Right cardiac atrium (tissue), 5 donors: Measurements from ENCODE around the gene TMEM178B. TPM values are rescaled to one million over a fixed set of nuclear protein-coding genes. Genes with fewer than 3 reads are reported as not detected.

Source experiments
- ATAC-seq, 2 donors: fragments of 200-7000 bp; cut with Tn5 transposase; one replicate each; pipeline versions ENCODE4 v1.8.0 to v1.9.1; 2020; ENCODE audit warnings: moderate library complexity in 2 of 2, mild to moderate bottlenecking in 1 of 2
- DNase-seq, 3 donors: peaks; one replicate each; pipeline ENCODE4 v3.0.0-alpha.2; 2020
- H3K27ac ChIP-seq: one replicate; pipeline ENCODE4 v1.5.1; 2013; ENCODE audit warnings: mild to moderate bottlenecking, low read length, control low read depth, moderate library complexity
- H3K27me3 ChIP-seq: one replicate; pipeline ENCODE4 v1.6.1; 2013; ENCODE audit not compliant: control insufficient read depth, insufficient read depth
- H3K4me1 ChIP-seq: one replicate; pipeline ENCODE4 v1.6.1; 2013; ENCODE audit warnings: low read length; ENCODE audit not compliant: control insufficient read depth, insufficient read depth
- H3K4me3 ChIP-seq: one replicate; pipeline ENCODE4 v1.5.1; 2013; ENCODE audit warnings: low read length, control low read depth
- H3K9me3 ChIP-seq: one replicate; pipeline ENCODE4 v1.6.1; 2013; ENCODE audit warnings: low read length; ENCODE audit not compliant: control insufficient read depth
- whole genome bisulfite sequencing: extraction: QIAGEN DNeasy Blood & Tissue Kit; methylation state at CpG from one replicate; pipeline ENCODE4 v1.1.7; 2013; 5-methylcytosine and 5-hydroxymethylcytosine counted together
- intact Hi-C, 4 donors: fragments of 100-400 bp; cut with DNase I; formaldehyde crosslinking; loops; one replicate each; pipeline versions ENCODE4 v1.11.0 to v1.14.0; 2022 to 2023
- polyA plus RNA-seq: library from polyadenylated mRNA; stranded (reverse); fragments of 200-250 nt; gene quantifications from one replicate; pipeline ENCODE4 v1.2.3, GENCODE V29; 2013
- total RNA-seq, 4 donors: library from RNA; stranded (reverse); fragmentation: NEBNext Ultra II Directional; extraction: Animal tissue kit (Norgen Biotek cat#: 25700); gene quantifications; one replicate each; pipeline ENCODE4 v1.2.1, GENCODE V29; 2021
- donor health status: healthy with polysubstance abuse.
- donor health status: DM: no; HTN: yes; CAD: no.
- donor health status: DM: no; HTN: no; CAD: no.
- donor health status: DM: no; HTN: yes; CAD: no; lungs with severe emphysema.
- donor health status: DM: yes; HTN: yes; CAD: no.

TMEM178B gene
- total and polyA plus RNA-seq, 5 donors = 13.3 to 49.6 (median 35.0) TPM

DNA sequence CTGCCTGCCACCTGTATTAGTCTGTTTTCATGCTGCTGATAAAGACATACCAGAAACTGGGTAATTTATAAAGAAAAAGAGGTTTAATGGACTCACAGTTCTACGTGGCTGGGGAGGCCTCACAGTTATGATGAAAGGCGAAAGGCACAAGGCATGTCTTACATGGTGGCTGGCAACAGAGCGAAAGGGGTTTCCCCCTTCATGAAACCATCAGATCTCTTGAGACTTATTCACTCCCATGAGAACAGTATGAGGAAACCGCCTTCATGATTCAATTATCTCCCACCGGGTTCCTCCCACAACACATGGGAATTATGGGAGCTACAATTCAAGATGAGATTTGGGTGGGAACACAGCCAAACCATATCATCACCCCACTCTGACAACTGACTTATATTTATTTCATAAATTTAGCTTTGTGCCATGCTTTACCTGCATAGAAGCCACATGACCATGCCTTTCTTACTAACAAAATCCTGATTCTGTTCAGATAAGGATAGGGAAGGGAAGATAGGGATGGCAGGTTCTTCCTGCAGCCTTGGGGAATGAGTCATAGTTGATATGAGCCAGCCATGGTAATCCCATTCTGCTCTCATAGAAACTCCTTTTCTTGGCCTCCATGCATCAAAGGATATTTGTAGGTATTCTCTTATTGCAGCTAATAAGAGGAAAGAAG is 286.0 kb downstream of the TMEM178B start:
- no peaks in the 10 kb centered on the region for H3K27me3 ChIP-seq
- H3K4me3 ChIP-seq = no peak overlapping the region
- no peak overlapping the region for H3K27ac ChIP-seq
- intact Hi-C loops = no loop called here
- H3K4me1 ChIP-seq = peaks cover 10% of the 10 kb centered on the region
- WGBS = 68% methylated on average over 5 of the region's 5 CpGs
- ATAC-seq = no peak
- DNase-seq = no peak
- H3K9me3 ChIP-seq = no peaks in the 10 kb centered on the region

- ATAC-seq (no peak), DNase-seq (no peak)
- H3K27ac ChIP-seq = no peak overlapping the region
- intact Hi-C loops = no loop called here
- 66% methylated on average over 3 of the region's 3 CpGs for WGBS
- peaks cover 5% of the 10 kb centered on the region for H3K4me1 ChIP-seq
- H3K27me3 ChIP-seq = no peaks in the 10 kb centered on the region
- no peaks in the 10 kb centered on the region for H3K9me3 ChIP-seq
- no peak overlapping the region for H3K4me3 ChIP-seq
Measured at GRCh38 chr7:141360416-141360760, 286.5 kb downstream of the TMEM178B start.

DNA sequence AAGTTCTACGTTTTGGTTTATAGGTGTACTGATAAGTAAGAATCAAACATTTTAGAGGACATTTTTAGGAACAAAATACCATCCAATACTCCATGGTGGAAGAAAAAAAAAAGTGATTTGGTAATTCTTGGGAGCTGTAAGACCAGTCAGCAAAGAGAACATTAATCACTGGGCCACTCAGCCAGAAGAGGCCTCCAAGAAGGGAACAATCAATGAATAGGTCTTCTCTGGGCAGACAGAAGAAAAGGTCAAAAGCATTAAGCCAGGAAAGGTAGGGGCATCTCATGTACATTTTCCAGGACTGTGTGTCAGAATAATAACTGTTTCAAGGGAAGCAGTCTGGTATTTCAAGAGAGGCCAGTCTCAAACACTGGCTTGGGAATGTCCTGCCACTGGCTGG is 286.9 kb downstream of the TMEM178B start:
- Histone ChIP-seq H3K4me1 (peaks cover 6% of the 10 kb centered on the region), H3K27me3 (no peaks in the 10 kb centered on the region), H3K4me3 (no peak overlapping the region), H3K27ac (peak overlapping the region; percentile 68), H3K9me3 (no peaks in the 10 kb centered on the region)
- DNase-seq (no peak), ATAC-seq (no peak)
- intact Hi-C loops = no loop called here
- 54% methylated on average over 1 of the region's 1 CpG for WGBS

- WGBS = 27% methylated on average over 2 of the region's 2 CpGs
- Histone ChIP-seq H3K4me3 (no peak overlapping the region), H3K9me3 (no peaks in the 10 kb centered on the region), H3K27ac (no peak overlapping the region), H3K4me1 (peaks cover 6% of the 10 kb centered on the region), H3K27me3 (no peaks in the 10 kb centered on the region)
- ATAC-seq (peak; percentile 70 to 73), DNase-seq (no peak)
- intact Hi-C loops = no loop called here
Measured at GRCh38 chr7:141361479-141361878, 287.6 kb downstream of the TMEM178B start.

DNA sequence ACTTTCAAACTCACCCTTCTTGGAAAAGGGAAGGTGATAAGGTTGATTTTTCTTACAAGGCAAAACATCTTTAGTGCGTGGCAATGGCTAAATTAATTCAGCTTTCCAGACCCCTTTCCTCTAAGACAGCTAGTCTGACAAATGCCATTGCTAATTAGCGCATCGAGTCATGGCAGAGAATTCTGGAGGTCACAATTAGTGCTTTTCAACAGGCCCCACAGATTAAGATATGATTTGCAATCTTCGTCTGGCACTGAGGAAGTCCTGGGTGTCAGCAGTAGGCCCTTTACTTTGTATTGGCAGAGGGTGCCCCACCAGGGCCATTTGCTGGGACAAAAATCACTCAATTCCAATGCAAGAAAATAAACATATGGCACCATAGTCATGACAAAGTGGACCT is 288.1 kb downstream of the TMEM178B start:
- intact Hi-C loops = no loop called here
- Histone ChIP-seq H3K4me1 (peaks cover 9% of the 10 kb centered on the region), H3K4me3 (no peak overlapping the region), H3K27me3 (no peaks in the 10 kb centered on the region), H3K27ac (peak overlapping the region; percentile 86), H3K9me3 (no peaks in the 10 kb centered on the region)
- DNase-seq = no peak
- WGBS = 61% methylated on average over 4 of the region's 4 CpGs
- no peak for ATAC-seq

GRCh38 chr7:141362580-141363435 is 288.9 kb downstream of the TMEM178B start:
- intact Hi-C loops = no loop called here

DNA sequence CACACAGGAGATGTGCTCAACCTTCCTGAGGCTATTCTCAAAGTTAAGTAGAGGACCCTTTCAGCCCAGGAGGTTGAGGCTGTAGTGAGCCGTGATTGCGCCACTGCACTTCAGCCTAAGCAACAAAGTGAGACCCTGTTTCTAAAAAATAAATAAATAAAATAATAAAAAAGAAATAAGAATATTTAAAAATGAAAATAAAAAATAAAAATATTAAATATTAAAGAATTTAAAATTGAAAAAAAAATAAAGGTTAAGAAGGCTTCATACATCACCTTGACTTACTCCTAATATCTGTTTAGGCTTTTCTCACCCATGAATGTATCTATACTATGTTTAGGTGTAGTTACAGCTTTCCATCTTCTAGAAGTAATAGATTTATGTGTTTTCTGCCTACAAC is 289.9 kb downstream of the TMEM178B start:
- 95% methylated on average over 2 of the region's 2 CpGs for WGBS
- peaks cover 13% of the 10 kb centered on the region for H3K4me1 ChIP-seq

More at GRCh38 chr7:141362580-141363435, 288.9 kb downstream of the TMEM178B start:
- ATAC-seq = peak; percentile 47 to 64
- Histone ChIP-seq H3K27ac (peak overlapping the region; percentile 100), H3K4me3 (no peak overlapping the region), H3K27me3 (no peaks in the 10 kb centered on the region), H3K4me1 (peaks cover 12% of the 10 kb centered on the region), H3K9me3 (no peaks in the 10 kb centered on the region)
- 48% methylated on average over 13 of the region's 13 CpGs for WGBS
- DNase-seq = no peak

DNA sequence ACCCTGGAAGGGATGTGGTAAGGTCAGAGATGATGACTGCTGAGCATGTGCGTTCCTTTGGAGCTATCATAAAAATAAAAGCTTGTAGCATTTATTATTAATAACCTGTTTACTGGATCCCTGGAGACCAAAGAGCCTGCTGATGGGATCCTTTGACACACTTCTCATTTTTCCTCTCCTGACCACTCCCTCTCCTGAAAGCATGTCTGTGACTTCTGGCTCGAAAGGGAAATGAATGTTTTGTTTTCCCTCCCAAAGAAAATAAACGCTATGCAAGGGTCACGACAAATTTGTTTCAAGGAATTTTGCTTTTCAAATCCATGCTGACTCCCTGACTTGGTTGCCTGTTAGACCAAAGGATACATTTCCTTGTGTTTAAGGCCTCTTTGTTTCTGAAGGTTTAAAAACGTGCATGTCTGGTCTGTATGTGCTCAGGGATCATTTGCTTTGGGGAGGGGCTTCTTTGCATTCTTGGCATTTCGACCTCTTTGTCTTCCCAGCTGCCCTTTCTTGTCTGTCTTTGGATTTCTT is 292.3 kb downstream of the TMEM178B start:
- Histone ChIP-seq H3K9me3 (no peaks in the 10 kb centered on the region), H3K27ac (peak overlapping the region; percentile 98), H3K27me3 (no peaks in the 10 kb centered on the region), H3K4me3 (no peak overlapping the region), H3K4me1 (peaks cover 13% of the 10 kb centered on the region)
- intact Hi-C loops = no loop called here
- ATAC-seq (peak; percentile 71), DNase-seq (no peak)
- WGBS = 10% methylated on average over 6 of the region's 6 CpGs

More for the DNA sequence above, 289.9 kb downstream of the TMEM178B start:
- H3K9me3 ChIP-seq = no peaks in the 10 kb centered on the region
- no peaks in the 10 kb centered on the region for H3K27me3 ChIP-seq
- intact Hi-C loops = no loop called here
- DNase-seq = no peak
- ATAC-seq = no peak
- no peak overlapping the region for H3K4me3 ChIP-seq
- peak overlapping the region; percentile 100 for H3K27ac ChIP-seq

DNA sequence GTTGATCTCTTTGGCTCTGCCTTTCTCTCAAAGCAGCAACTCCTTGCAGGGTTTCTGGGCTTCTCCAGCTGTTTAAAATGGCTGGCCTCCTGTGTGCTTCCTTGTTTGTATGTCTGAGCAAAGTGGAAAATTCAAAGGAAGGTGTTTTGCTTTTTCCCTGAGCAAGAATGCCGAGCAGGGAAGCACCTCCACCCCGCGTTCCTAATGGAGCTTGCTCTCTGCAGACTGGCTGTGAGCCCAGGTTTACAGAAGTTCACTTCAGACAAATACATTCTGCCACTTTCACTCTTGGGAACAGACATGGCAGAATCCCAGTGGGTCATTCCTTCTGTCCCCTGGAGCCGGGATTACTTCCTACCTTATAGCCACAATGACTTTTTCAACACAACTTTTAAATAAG is 295.6 kb downstream of the TMEM178B start:
- Histone ChIP-seq H3K27ac (peak overlapping the region; percentile 92), H3K27me3 (no peaks in the 10 kb centered on the region), H3K4me3 (no peak overlapping the region), H3K4me1 (peaks cover 9% of the 10 kb centered on the region), H3K9me3 (no peaks in the 10 kb centered on the region)
- intact Hi-C loops = no loop called here
- ATAC-seq = peak; percentile 52 to 65
- DNase-seq = peak; percentile 30 to 60 (median 57)
- 23% methylated on average over 4 of the region's 4 CpGs for WGBS

DNA sequence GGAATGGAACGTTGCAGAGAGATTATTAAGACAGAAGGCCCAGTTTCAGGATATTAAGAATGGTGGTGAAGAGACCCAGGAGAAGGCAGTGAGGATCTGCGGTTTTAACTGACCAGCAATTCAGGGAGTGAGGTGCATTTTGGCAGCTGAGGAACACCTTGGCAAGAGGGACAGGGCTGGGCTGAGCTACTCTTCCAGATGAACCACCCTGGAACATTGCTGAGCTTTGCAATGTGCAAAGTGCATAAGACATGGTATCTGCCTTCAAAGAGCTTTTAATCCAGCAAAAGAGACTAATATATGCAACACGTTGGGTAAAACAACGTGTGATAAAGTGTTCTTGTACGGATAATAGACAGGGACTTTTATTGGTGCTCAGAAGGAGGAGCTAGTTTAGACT is 296.3 kb downstream of the TMEM178B start:
- ATAC-seq (no peak), DNase-seq (no peak)
- H3K4me1 ChIP-seq = peaks cover 9% of the 10 kb centered on the region
- H3K4me3 ChIP-seq = no peak overlapping the region
- intact Hi-C loops = no loop called here
- WGBS = 70% methylated on average over 5 of the region's 5 CpGs
- peak overlapping the region; percentile 94 for H3K27ac ChIP-seq
- H3K27me3 ChIP-seq = no peaks in the 10 kb centered on the region
- H3K9me3 ChIP-seq = no peaks in the 10 kb centered on the region

- H3K4me1 ChIP-seq = peaks cover 7% of the 10 kb centered on the region
- intact Hi-C loops = no loop called here
Measured at GRCh38 chr7:141370650-141371049, 296.8 kb downstream of the TMEM178B start.

More at GRCh38 chr7:141370650-141371049, 296.8 kb downstream of the TMEM178B start:
- no peaks in the 10 kb centered on the region for H3K27me3 ChIP-seq
- DNase-seq = no peak
- no peaks in the 10 kb centered on the region for H3K9me3 ChIP-seq
- no peak overlapping the region for H3K27ac ChIP-seq
- no peak overlapping the region for H3K4me3 ChIP-seq
- no peak for ATAC-seq
- WGBS = 92% methylated on average over 5 of the region's 5 CpGs
